Stimulated activated CD8-positive, alpha-beta memory T cell treated with anti-CD3 and anti-CD28 coated beads, Interleukin-7, amount 100 ng/mL, for 4 hours (primary cell): ENCODE results near the gene FLRT1.

Experiments used
- DNase-seq, 2 donors: peaks; one replicate each; pipeline ENCODE4 v3.0.0-alpha.2; 2020; ENCODE audit warnings: low read depth in 2 of 2

Gene FLRT1

DNA sequence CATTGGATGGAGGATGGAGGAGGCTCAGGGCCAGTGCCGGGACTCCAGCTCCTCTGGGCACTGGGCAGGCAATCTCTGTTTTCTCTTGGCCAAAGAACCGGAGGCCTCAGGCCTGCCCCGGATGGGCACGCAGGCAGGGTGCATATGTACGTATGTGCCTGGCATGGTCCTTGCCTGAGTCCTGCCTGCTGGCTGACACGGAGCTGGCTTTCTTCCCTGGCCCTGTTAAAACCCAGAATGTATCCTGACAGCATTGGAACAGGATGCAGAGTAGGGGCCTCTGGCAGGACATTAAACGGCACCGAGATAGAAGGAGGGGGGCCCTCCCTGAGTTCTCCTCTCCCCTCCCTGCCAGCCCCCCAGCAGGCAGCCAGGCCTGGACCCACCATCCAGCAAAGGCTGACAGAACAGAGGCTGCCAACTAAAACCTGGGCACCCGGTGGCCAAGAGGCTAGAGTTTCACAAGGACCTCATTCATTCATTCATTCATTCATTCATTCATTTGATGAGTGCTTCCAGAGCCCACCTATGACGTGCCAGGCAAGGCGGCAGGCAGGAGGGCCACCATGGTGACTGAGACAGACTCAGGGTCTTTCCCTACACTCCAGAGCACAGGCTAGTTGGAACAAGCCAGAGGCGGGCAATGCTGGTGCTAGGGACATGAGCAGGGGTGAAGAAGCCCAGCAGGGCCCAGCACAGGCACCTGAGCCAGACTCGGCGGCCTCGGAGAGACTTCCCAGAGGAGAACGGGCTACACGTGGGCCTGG lies 28.8 kb downstream of the FLRT1 start:
- DNase-seq: no peak

DNA sequence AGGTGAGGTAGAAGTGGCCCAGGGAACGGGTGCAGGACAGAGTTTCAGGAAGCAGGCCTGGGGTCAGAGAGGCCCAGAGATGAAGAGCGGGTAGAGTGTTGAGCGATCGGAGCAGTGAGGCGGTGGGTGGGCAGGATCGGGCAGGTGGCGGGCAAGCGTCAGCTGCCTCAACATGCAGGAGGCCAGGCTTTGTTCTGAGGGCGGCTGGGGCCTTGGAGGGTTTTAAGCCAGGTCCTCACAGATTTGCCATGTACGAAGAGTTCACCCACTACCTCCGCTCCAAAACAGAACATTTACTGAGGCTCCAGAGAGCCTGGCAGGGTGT lies 29.4 kb downstream of the FLRT1 start:
- DNase-seq: no peak

DNA sequence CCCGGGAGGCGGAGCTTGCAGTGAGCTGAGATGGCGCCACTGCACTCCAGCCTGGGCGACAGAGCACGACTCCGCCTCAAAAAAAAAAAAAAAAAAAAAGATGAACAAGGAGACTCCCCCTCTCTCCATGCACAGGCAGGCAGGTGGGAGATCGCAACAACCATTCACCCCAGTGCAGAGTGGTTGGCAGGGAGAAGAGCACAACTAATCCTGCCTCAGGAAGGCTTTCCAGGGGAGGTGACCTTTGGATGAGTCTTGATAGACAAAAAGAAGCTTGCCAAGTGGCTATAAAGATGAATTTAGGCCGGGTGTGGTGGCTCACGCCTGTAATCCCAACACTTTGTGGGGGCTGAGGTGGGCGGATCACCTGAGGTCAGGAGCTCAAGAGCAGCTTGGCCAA lies 30.0 kb downstream of the FLRT1 start:
- DNase-seq: no peak

DNA sequence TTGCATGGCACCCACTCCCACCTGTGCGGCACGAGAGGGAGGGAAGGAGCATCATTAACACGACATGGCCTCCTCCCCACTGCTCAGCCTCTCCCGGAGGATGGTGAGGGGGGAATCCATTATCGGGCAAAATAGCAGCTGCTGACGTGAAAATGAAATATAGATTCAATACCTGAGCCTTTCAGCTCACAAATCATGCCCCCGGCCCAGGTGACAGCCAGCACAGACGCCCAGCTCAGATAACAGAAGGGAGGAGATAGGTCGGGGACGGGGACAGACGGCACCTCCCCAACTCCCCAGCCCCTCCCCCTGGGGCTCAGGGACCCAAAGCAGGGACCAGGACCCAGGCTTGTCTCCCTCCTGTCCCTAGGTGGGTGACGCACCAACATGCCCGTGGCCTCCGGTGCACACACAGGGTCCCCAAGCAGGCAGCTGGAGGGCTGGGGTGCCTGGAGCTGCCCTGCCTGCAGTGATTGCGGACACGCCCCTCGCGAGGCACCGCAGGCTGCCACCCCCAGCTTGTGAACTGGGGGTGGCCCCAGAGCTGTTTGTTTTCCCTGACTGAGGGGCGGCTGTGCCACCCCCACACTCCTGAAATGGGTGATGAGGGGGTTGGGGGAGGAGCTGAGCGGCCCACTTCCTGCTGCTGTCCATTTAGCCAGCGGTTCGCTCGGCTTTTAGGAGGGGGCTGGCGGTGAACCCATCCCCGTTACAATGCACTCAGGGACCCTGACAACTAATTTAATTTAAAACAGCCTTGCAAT lies 31.7 kb downstream of the FLRT1 start:
- DNase-seq: no peak

DNA sequence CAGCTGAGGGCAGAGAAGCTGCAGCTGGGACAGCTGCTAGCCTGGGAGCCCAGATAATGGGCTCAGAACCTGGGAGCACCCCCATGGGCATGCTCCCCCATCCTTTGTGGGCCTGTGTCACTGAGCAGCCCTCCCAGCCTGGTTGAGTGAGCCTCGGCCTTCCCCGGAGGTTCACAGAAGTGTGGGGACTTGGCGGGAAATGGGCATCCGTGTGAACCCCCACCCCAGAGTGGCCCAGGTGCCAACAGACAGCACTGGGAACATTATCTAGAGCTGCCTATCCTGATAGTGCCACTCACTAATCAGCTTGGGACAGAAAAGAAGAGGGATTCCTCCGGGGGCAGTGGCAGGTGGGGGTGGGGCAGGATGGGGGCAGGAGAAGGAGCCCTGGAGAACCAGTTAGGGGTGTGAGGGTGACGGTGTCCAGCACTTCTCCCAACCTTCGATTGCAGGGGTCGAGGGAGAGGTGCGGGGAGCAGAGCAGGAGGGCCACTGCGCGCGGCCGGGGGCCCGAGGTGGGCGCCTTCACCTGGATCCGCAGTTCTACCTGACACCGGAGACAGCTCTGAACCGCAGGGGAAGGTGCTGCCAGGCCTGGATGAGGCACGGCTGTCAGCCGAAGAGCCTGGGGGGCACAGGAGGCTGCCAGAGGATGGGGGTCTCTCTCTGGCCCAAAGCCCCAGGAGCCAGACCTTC lies 33.1 kb downstream of the FLRT1 start:
- no peak for DNase-seq

DNA sequence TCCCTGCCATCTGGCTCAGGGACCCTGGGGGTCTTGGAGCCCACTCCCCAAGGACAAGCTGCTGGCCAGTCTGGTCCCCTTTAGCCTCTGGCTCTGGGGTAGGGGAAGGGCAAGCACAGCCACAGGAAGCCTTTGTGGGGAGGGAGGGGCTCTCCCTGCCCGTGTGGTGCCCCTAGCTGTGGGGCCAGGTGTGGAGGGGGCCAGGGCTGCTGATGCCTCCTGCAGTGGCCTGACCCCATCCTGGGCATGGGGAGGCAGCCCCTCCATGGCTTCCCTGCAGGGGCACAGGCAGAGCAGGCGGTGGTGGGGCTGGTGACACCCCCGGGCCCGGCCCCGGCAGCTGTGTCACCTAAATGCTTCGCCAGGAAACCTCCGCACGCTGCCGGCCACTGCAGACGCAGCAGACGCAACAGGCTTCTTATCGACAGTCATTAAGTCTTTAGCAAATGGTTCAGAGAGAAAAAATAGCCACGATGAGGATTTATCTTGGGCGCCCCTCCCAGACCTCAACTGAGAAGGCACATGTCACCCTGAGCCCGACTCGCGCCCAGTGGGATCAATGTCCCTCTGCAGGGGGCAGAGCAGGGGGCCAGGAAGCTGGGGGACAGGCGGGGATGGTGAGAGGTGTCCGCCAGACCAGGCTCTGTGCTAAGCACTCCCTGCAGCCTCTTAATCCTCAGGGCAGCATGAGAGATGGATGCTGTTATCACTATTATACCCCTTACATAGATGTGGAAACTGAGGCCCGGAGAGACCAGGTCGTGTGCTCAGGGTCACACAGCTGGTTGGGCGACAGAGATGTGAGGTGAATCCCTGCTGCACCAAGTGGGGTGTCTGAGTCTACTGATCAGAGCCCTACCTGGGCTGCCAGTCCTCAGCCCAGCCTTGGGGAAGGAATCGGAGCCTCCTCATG lies 33.9 kb downstream of the FLRT1 start:
- no peak for DNase-seq

DNA sequence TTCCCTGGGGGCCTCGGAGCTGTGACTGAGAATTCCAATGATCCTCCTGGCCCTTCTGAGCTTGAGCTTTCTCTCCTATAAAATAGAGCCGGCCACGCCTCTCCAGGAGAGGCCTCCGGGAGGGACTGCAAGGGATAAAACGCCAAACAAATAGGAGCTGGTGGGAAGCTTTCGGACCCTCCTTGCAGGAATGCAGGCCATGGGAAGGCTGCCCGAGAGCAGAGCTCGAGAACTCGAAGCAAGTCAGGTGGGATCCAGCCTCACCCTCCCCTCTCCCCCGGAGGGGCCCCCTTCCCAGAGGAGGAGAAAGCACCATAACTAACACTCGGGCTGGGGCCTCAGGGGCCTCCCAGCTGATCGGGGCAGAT lies 34.6 kb downstream of the FLRT1 start:
- no peak for DNase-seq

DNA sequence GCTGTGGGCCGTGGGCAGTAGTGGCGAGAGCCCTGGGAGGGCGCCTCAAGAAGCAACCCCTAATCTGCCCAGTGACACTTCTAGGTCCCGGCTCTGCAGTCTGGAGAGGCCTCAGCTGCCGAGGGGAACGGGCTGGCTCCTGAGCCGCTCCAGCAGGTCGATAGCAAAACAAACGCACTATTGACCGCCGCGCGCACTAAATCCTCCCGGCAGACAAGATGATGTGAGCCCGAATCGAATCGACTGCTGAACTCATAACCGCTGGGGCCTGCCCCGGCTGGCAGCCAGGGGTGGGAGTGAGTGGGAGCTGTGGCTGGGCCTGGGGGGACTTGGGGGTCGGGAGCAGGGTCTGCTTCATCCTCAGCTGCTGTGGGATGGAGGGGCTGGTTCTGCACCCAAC lies 36.1 kb downstream of the FLRT1 start:
- no peak for DNase-seq

DNA sequence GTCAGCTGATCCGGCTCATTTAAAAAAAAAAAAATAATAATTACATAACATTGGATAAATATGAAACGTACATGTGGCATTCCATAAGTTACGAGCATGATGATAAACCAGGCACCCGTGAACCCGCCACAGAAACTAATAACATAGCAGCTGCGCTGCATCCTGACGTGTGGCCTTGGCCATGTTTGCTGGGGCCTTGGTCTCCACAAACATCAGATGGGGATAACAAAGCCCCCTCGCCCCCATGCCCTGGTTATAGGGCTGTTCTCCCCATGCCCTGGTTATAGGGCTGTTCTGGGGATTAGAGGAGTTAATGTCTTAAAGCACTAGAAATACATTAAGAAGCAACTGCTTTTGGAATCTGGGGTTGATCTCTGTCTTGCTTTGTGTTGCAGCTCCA lies 36.7 kb downstream of the FLRT1 start:
- no peak for DNase-seq

DNA sequence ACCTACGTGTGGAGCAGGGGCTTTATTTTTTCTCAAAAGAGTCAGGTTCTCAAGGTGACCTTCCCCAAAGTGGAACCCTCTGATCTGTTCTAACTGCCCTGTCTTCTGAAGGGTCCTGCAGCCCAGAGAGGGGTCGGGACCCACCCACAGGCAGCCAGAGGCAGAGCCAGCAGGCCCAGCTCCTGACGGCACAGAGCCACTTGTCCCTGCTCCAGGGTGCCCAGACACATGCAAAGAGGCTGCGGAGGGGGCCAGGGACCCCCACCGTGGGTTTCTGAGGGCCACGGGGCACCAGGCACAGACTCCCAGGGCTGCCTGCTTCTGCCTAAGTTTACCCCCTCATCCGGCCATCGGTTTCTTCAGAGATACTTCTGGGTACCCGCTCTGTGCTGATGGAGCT lies 37.1 kb downstream of the FLRT1 start:
- DNase-seq: no peak

DNA sequence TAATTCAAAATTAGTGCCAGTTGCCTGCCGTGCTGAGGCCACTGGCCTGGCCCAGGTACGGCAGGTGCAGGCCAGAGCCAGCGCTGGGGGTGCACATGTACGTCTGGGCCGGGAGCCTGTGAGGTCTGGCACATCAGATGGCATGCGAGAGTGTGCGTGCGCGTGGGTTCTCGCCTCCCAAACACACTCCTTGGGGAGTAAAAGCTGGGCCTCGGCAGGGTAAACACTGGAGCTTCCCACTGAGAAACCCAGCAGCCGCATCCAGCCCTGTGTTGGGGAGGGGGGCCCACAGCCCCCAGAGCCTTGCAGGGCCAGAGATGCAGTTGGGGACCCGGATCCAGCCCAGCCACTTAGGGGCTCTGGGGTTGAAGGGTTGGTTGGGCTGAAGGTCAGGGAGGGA lies 37.8 kb downstream of the FLRT1 start:
- no peak for DNase-seq

DNA sequence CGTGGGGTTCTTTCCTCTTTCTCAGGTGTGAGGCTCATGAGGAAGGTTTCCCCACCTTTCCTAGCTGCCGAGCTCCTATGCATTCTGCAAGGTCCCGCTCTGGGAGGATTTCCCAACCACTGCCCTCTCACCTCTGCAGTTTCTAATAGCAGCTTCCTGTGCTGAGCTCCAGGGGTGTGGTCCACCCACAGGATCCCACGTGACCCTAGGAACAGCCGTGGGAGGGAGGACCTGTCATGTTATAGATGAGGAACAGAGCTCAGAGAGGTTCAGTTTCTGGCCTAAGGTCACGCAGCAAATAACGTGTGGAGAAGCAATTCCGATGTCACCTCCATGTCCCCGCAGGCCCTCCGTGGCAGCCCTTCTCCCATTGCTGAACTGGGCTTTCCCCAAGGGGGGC lies 38.5 kb downstream of the FLRT1 start:
- DNase-seq: peak in 1 of 2 donors; percentile 5

DNA sequence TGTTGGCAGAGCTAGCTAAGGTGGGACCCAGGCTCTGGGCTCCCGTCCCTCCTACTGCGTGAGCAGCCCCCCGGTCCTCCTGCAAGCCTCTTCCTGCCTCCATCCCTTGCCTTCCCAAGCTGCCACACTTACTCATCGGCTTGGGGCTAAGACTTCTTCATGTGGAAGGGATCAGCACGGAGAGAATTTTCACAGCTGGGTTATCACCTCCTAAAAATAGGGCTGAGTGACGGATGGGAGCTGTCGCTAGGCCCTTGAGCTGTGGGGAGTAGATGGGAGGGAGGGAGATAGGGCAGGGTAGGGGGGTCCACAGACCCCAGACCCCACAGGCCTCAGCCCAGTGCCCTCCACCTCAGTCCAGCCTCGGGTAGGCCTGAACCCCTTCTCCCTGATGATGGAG lies 41.0 kb downstream of the FLRT1 start:
- DNase-seq: no peak

DNA sequence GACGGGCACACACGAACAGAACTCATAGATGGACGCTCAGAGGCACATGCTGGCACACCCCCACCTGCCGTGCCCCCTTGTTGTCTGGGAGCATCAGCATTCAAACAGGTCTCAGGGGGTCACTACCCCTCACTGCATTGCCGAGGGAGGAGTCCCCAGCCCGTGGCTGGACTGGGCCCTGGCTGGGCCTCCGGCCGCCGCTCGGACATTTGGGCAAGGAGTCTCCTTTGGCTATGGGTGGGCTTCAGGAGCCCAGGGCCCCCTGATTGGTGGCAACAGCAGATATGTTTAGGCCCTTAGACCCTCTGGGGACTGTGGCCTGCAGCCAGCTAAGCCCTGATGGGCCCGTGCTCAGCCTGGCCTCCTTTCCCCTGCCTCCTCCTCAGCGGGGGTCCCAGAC lies 41.9 kb downstream of the FLRT1 start:
- no peak for DNase-seq

DNA sequence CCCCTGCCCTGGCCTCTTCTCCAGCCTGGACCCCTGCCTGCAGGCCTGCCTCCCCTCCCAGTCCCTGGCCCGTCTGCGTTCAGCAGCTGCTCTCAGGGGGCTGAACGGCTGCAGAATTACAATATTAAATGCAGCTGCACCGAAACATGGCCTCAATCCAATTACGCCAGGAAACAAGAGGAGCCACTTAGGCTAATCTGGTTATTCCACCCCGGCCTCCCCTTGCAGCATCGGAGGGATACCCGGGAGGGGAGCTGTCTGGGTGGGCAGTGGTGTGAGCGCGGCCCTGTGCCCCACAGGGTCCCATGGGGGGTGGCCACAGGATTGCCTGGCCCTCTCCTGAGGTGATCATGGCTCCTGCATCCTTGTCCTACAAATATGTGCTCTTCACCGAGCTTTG lies 42.6 kb downstream of the FLRT1 start:
- no peak for DNase-seq

DNA sequence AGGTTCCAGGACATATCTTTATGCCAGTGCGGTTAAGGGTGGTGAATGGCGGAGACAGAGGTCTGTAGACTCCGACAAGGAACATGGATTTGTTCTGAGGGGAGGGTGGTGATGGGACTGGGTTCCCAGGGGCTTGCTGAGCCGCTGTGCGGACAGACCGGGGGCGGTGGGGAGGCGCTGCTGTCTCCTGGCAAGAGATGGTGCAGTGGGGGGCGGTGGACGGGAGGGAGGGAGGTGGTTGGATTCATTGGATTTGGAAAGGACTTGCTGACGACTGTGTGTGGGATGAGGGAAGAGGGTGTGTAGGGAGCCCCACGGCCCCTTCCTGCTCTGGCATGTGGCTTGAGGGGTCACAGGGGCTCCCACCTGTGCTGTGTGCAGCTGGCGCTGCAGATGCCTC lies 43.2 kb downstream of the FLRT1 start:
- no peak for DNase-seq

DNA sequence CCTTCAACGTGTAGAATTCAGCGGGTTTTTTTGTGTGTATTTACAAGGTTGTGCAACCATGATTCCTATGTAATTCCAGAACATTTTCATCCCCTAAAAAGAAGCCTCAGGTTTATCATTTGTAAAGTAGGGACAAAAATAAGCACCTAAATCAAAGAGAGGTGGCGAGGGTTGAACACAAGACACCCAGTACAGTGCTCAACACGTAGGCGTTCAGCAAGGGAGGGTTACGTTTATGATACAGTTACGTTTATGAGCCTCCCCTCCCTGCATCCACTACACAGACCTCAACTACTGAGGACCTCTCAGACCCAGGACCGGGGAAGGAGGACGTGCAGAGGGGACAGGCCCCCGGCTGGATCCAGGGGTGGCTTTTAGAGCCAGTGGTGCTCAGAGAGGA lies 44.7 kb downstream of the FLRT1 start:
- DNase-seq: no peak

DNA sequence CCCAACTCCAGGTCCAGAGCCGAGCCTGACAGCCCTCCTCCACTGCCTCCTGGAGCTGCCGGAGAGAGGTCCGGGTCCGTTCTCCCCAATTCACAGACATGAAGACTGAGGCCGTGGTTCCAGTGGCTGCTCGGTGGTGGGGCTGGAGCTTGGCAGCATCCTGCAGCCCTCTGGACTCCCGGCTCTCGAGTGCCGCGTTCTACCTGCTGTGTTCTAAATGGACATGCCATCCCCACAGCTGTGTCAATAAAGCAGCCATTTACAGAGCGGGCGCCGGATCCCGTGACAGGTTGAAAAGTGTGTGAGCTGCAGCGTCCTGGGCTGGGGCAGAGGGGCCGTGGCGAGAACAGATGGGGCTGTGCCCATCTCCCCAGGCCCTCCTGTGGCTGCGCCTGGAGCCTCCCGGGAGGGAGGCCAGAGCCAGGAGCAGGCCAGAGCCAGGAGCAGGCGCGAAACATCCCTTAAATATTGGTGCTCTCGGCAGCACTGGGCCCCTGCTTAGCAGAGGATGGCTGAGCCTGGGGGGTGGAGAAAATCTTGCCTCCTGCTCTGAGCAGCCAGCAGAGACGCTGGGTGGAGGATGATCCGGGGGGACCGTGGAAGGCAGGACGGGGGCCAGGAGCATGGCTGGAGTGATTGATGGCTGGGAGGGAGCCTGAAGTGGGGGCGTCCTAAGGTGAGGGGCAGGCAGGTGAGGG lies 46.2 kb downstream of the FLRT1 start:
- DNase-seq: no peak

DNA sequence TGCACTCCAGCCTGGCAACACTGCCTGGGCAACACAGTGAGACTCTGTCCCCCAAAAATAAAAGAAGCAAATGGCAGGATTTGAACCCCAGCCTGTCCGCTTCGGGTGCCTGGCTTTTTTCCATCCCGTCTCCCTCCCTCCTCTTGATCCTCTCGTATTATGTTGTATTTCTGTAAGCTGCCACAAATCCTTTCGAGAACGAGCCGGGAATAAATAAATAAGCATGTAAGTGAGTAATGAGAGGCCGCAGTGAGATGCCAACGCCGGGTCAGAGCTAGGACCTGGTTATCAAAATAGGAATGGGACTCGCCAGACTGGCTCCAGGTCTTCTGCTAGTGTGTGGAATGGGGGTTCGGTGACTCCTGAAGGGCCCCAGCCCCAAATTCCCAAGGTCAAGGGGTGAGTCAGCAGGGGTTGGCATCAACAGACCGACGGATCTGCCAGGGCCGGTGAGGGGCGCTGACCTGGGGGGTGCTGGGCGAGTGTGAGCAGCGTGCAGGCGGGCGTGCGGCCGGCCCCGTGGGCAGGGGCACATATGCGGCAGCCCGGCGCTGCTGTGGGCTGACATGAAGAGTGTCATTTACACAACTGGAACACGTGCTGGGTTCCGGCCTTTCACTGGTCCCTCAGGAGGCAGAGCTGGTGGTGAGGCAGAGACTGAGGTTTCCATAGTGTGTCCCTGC lies 47.8 kb downstream of the FLRT1 start:
- no peak for DNase-seq

DNA sequence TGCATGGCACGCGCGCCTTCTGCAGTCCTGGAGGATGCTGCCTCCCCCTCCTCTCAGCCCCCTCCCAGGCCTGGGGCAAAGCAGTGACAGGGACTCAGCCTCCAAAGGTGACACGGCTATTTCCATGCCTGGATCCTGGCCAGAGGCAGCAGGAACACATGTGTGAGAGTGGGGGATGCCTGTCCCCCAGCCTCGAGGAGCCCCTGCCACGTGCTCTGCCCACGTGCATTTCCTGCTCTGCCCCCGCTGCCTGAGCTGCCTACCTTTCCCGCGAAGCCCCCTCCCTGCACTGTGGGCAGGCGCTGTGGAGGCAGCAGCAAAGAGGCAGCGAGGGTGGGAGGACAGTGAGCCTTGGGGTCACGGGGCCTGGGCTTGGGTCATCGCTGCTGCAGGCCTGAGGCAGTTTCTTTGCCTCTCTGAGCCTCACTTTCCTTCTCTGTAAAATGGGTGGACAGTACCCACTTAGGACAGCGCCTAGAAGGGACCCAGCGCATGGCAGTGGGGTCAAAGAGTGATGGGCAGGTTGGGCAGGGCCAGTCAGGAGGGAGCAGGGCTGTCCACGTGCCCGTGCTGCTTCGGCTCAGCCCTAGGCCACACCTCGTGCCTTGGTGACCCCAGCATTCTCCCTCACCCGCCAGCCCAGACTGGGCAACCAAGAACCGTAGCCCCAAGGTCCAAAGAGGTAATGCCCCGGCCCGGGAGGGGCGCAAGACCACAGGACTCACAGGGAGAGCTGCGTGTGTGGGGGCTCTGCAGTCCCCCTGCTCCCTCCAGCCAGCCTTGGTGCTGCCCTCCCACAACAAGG lies 48.6 kb downstream of the FLRT1 start:
- DNase-seq: no peak
